HG02885 (cell line): ENCODE results near the gene KCNQ1.
A peak's percentile ranks its signal among the peaks of the same experiment; 100 is the strongest.
"Not testable (repeated sequence)": the region's sequence is repeated elsewhere in the genome, so short reads cannot be mapped to it uniquely, and the experiment has no call there.

Experiments used
- ATAC-seq: cut with Tn5 transposase; IDR thresholded peaks from one replicate; pipeline ENCODE4 v1.9.1; 2021; ENCODE audit warnings: mild to moderate bottlenecking; ENCODE audit not compliant: unreplicated experiment, poor library complexity

Gene KCNQ1

DNA sequence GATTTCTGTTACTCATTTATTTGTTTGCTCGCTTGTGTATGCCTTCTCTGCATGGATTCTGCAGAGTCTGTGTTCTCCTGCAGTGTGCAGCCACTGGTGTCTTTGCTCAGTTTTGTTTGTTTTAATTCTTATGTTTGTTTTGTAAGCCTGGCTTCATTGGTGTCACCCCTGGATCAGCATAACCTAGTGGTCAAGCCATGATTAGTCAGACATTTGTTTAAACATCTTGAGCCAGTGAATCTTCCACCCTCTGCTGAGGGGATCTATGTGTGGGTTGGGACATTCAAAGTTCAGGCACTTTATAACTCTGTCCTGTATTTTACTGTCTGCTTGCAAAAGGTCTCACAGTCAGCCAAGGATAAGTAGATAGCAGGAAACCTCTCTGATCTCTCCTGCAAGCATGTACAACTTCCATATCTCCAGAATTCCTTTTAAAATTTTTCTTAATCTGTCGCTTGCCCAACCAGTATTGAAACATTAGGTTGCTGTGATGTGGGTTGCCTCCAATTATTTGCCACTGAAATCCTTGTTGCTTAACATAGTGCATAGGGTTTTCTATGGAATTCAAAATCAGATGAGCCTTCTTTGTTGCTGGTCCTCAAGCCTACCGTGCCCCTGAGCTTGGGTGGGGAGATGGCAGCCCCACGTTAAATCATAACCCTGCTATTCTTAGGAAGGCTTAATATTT lies 168.2 kb downstream of the KCNQ1 start:
- ATAC-seq: no peak

DNA sequence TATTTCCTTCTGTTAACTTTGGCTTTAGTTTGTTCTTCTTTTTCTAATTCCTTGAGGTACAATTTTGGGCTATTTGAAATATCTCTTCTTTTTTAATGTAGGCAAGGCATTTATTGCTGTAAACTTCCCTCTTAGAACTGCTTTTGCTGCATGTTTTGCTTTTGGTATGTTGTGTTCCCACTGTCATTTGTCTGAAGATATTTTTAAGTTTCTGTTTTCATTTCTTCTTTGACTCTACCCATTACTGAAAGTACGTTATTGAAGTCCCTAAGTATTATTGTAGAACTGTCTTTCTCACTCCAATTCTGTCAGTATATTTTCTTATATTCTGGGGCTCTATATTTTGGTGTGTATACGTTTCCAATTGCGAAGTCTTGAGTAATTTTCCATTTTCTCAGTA lies 177.1 kb downstream of the KCNQ1 start:
- peak; percentile 47 for ATAC-seq

DNA sequence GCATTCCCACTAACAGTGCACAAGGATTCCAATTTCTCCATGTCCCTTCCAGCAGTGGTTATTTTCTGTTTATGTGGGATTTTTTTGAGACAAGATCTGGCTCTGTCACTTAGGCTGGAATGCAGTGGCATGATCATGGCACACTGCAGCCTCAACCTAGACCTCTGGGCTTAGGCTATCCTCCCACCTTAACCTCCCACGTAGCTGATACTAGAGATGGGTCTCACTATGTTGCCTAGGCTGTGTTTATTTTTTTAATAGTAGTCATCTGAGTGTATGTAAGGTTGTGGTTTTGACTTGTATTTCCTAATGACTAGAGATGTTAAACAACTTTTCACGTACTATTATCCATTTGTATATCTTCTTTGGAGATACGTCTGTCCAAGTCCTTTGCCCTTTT lies 180.4 kb downstream of the KCNQ1 start:
- no peak for ATAC-seq

DNA sequence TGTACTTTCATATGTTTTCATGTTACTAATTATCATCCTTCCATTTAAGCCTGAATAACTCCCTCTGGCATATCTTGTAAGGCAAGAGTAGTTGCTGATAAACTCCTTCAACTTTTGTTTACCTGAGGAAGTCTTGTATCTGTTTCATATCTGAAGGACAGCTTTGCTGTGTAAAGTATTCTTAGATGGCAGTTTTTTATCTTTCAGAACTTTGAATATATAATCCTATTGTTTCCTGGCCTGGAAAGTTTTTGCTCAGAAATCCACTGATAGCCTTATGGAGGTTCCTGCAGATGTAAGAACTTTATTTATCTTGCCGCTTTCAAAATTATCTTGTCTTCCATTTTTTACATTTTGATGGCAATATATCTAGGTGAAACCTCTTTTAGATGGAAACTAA lies 185.9 kb downstream of the KCNQ1 start:
- no peak for ATAC-seq

DNA sequence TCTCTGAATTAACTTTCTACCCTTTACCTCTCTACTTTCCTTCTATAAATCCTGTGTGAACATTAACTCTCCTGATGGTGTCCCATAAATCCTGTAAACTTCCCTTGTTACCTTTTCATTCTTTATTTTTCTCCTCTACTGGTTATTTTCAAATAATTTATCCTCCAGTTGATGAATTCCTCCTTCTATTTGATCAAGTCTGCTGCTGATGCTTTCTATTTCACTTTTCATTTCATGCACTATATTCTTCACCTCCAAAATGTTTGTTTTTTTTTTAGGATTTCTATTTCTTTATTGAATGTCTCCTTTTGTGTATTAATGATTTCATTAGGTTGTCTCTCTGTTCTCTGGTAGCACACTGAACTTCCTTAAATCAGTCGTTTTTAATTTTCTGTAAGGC lies 186.4 kb downstream of the KCNQ1 start:
- ATAC-seq: no peak

DNA sequence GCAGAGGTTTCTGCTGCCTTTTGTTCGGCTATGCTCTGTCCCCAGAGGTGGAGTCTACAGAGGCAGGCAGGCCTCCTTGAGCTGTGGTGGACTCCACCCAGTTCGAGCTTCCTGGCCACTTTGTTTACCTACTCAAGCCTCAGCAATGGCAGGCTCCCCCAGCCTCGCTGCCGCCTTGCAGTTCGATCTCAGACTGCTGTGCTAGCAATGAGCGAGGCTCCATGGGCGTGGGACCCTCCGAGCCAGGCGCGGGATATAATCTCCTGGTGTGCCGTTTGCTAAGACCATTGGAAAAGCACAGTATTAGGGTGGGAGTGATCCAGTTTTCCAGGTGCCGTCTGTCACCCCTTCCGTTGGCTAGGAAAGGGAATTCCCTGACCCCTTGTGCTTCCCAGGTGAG lies 195.0 kb downstream of the KCNQ1 start:
- ATAC-seq: not testable (repeated sequence)

DNA sequence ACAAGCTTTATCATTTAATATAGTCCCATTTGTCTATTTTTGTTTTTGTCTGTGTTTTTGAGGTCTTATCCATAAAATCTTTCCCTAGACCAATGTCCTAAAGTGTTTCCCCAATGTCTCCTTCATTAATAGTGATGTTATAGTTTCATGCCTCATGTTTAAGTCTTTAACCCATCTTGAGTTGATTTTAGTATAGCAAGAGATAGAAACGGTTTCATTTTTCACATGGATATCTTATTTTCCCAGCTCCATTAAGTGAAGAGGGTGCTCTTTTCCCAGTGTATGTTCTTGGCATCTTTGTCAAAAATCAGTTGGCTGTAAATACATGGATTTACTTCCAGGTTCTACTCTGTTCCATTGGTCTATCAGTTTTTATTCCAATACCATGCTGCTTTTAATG lies 196.8 kb downstream of the KCNQ1 start:
- no peak for ATAC-seq

DNA sequence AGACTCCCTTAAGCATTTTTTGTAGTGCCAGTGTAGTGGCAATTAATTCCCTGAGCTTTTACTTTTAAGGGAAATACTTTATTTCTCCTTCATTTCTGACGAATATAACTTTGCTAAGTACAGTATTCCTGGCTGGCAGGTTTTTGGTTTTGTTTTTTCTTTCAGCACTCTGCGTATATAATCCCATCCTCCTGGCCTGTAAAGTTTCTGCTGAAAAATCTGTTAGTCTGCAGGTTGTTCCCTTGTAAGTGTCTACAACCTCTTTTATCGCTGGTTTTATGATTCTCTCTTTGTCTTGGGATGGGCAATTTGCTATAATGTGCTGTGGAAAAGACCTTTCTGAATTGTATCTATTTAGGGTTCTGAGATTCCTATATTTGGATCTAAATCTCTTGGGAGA lies 198.9 kb downstream of the KCNQ1 start:
- ATAC-seq: no peak

DNA sequence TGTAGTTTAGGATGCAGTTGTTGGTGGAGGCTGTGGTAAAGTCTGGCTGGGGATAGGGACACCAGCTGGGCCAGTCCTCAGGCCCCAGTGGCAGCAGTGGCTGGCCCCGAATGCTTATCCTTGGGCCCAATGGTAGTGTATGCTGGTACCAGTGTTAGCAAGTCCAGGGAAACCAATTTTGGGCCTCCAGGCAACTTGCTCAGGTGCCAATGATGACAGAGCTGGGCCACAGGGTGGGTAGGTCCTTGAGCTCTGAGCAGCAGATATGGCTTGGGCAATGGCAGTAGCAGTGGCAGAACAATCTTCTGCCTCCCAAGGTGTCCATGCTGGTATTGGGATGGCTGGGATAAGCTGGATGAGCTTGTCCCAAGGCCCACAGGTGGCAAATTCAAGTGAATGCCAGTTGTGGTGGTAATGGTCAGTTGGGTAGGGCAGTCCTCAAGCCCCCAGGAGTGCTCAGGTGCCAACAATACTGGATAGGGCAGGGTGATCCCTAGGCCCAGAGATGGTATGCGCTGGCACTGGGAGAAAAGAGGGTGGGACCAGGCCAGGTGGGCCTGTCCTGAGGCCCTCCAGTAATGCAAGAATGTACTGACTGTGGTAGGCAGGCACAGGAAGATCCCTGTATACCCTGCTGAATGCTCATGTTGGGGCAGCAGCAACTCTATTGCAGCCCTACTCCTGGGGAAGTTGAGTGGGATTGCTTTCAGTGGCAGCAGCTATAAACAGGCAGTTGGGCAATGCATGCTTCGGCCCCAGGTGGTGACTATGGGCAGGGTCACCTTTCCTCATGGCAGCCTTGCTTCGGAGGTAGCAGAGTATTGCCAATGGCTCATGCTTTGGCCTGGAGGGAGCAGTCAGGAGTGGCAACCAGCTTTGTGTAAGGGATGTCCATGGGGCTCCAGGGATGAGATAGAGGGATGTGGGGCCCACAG lies 200.3 kb downstream of the KCNQ1 start:
- ATAC-seq: no peak

DNA sequence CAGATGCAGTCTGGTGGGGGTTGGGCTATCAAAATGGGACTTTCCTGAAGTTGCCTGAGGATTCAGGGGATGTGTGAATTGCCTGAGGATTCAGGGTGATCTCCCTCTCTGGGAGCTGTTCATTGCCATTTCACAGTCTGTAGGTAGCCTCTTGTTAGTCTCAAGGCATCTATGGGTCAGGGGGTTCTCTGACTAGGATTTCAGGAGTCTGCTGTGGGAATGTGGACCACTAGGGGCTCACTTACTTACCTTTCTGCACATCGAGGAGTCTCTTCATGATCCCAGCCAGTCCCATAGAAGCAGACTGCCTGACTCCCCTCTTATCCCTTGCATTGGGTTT lies 200.9 kb downstream of the KCNQ1 start:
- no peak for ATAC-seq

DNA sequence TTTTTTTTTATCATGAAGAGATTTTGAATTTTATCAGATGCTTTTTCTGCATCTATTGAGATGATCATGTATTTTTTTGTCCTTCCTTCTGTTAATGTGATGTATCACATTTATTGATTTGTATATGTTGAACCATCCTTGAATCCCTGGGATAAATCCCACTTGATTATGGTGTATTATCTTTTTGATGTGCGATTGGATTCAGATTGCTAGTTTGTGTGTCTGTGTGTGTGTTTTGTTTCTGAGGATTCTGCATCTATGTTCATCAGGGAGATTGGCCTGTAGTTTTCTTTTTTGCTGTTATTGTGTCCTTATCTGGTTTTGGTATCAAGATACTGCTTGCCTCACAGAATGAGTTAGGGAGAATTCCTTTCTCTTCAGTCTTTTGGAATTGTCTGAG lies 202.4 kb downstream of the KCNQ1 start:
- no peak for ATAC-seq

DNA sequence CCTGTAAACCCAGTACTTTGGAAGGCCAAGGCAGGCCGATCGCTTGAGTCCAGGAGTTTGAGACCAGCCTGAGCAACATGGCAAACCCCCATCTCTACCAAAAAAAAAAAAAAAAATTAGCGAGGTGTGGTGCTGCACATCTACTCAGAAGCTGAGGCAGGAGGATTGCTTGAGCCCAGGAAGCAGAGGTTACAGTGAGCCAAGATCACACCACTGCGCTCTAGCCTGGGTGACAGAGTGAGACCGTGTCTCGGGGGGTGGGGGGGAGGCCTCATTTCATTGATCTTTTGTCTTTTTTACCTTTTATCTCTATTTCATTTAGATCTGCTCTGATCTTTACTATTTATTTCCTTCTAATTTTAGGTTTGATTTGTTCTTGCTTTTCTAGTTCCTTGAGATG lies 203.1 kb downstream of the KCNQ1 start:
- ATAC-seq: no peak

DNA sequence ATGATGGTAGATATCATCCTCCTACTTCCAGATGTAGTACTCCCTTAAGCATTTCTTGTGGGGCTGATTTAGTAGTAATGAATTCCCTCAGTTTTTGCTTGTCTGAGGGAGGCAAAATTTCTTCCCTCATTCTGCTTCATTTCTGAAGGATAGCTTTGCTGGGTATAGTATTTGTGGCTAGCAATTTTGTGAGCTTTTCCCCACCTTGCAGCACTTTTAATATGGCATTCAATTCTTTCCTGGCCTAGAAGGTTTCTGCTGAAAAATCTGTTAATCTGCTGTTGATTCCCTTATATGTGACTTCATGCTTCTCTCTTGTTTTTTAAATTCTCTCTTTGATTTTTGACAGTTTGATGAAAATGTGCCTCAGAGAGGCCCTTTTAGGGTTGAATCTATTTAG lies 204.6 kb downstream of the KCNQ1 start:
- ATAC-seq: no peak

DNA sequence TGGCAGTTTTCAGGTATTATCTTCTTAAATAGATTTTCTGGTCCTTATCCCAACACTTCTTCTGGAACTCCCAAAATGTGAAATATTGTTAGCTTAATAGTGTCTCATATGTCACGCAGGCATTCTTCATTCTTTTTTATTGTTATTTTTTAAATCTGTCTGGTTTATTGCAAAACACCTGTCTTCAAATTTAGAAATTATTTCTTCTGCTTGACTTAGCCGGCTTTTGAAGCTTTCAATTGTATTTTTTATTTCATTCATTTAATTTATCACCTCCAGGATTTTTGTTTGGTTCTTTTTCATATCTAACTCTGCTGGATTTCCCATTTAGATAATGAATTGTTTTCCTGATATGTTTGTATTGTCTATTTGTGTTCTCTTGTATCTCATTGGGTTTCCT lies 205.0 kb downstream of the KCNQ1 start:
- no peak for ATAC-seq

DNA sequence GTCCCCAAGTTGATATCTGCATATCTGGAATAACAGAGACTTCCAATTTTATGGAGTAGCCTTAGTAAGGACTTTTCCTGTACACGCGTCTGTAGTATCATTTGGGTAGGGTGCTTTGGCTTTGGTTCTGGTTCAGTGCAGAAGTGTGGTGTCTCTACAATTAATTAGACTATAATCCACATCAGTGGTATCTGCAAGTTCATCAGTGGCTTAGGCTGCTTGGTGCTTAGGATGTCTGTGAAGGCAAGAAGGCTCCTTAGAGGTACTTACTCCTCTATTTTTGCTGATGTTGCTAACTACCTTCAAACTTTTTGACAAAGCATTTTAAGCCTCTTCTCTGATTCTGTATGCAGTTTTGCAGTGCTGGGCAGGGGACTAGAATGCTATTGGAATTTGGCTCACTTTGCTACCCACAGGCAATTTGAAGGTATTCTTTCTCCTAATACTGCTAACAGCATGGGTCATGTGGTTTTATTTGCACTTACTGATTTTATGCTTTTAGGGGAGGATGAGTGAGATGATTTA lies 205.6 kb downstream of the KCNQ1 start:
- ATAC-seq: no peak

DNA sequence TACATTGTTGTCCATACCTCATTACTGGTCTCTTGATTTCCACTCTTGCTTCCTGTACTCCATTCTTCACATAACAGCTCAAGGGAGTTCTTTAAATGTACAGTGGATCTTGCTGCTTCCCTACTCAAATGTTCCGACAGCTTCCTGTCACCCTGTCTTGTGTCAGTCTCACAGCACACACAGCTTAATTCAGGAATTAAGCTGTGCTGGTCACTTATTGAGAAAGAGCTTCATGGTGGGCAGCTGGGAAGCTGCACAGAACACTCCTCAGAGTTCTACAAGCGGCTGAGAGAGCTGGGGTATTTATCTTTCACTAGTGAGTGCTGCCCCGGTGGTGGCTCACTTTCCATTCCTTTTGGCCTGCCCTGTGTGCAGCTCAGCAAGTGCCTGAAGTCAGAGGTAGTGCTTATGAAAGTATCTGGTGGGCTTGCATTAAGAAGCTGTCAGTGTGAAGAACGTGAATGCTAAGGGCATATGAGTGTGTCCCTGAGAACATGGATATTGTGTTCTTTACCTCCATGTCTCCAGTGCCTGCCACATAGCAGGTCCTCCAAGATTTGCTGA lies 206.3 kb downstream of the KCNQ1 start:
- no peak for ATAC-seq

DNA sequence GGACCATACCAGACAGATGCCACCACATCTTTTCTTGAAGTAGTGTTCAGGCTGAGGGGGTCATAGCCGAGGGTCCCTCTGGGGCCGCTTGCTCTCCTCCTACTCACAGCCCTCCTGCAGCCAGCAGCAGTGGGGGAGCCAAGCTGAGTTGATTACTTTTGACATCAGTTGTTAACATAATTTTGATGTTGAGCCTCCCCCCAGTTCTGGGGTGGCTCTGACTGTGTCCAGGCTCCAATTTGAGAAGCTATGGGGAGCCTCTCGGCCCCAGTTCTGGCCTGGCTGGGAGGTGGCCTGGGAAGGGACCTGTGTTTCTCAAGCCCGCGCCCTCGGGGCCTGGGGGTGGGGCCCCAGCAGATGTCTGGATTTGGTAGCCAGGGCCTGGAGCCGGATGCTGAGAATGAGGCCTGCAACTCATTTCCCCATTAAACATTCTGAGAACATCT lies 207.0 kb downstream of the KCNQ1 start:
- no peak for ATAC-seq

DNA sequence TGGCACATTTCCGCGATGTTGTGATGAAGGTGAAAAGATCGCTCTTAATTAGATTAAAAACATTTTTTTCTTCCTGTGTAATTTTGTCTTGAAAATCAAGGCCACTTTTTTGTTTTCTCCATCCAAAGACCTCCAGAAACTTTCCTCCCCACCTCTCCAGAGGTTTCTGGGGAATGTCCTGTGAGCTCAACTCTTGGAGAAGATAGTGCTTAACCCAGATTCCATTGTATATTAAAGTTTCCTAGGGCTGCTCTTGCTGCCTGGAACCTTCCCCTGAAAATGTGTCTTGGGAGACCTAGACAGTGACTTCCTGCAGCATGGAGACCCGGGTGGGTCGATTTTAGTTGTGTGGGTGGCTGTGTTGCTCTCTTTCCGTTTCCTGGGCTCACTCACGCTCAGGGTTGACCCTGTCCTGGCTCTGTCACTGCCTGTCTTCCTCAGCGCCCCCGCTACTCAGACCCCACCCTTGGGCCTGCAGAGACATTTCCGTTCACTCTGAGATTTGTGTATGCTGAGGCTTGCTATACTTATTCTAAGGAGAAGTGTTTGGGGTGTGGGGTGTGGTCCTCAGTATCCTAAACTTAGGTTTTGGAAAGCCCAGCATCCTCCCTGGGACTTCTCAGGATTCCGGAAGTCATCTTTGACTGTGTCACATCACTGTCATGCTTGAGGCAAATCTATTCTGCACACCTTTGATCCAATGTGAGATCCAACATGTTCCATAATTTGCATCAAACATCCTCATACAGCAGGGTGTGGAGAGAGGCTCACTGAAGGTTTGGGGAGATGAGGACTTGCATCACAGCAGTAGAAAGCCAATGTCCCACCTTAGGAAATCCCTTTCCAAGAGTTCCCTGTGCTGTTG lies 207.8 kb downstream of the KCNQ1 start:
- no peak for ATAC-seq

DNA sequence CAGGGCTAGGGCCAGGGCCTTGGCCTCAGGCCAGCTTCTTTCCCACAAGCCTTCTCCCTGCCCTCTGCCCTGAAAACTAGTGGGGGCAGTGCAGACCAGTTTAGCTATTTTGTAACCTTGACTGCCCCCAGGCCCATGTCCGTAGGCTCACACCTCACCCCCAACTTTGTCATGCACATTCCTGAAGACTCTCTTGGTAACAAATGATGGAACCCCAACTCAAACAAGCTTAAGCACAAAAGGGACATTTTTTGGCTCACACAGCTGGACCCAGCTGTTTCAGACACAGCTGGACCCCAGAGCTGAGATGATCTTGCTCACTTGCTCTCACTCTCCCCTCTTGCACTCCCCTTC lies 208.4 kb downstream of the KCNQ1 start:
- ATAC-seq: no peak

DNA sequence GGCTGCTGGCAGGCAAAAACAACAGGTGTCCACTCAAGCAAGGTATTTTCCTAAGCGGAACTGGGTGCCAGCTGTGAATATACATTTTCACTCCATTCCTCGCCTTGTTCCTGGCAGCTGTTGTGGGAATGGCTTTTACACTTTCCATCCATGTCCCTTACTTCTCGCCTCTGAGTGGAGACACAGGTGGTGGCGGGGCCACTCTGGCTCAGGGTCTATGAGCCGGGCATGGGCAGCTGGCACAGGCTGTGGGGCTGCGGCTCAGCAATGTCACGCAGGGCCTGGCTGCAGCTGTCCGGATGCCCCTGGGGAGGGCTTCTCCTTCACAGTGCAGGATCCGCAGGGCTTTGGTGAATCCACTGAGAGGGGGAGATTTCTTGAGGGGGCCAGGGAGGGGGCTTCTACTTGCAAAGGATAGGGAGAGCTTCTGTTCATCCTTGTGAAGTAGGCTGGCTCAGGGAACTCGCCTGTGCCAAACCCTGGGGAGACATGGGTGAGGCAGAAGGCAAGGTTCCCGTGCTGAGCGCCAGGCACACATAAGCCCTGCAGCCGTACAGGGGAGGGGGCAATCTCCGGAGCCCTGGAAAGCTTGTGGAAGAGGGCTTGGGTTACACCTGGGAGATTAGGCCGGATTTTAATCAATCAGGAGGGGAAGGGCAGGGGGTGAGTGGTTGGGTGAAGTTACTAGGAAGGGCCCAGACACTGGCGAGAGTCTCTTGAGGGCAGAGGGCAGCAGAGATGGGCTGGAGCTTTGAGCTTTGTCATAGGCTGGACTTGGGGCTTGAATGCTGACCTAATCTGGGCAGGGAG lies 209.3 kb downstream of the KCNQ1 start:
- ATAC-seq: no peak
